Lower leg skin (tissue), 3 donors: ENCODE results near the gene DMTF1.

Experiments
- POLR2A ChIP-seq, 2 donors: fragments of 450-650 bp; IDR thresholded peaks; one replicate each; pipeline ENCODE4 v1.6.1; 2016 to 2017; ENCODE audit warnings: antibody characterized with exemption in 2 of 2, mild to moderate bottlenecking in 1 of 2, moderate library complexity in 1 of 2
- TF ChIP-seq, protein P1 (sequence below), 3 donors: fragments of 450-650 bp; IDR thresholded peaks; one replicate each; pipeline ENCODE4 v1.5.1; 2016; ENCODE audit warnings: antibody characterized with exemption in 3 of 3, mild to moderate bottlenecking in 3 of 3, moderate library complexity in 2 of 3

DNA sequence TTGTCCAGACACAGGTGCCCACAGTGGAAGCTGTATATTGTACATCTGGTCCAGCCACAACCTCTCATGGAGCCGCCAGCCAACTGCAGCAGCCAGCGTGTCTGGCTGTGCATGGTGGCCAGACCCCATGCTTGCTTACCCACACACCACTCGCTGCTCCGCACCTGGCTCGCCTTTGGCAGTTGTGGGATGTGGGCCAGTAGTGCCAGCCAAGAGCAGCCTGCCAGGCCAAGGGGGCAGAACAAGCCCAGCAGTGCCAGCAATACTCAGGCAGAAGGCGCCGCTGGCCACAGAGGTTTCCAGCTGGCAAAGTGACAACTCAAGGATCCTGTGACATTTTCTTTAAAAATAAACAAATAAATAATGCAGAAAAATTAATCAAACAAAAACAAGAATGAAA, 79.0 kb downstream of the DMTF1 start:
- TF ChIP-seq, protein P1, sequence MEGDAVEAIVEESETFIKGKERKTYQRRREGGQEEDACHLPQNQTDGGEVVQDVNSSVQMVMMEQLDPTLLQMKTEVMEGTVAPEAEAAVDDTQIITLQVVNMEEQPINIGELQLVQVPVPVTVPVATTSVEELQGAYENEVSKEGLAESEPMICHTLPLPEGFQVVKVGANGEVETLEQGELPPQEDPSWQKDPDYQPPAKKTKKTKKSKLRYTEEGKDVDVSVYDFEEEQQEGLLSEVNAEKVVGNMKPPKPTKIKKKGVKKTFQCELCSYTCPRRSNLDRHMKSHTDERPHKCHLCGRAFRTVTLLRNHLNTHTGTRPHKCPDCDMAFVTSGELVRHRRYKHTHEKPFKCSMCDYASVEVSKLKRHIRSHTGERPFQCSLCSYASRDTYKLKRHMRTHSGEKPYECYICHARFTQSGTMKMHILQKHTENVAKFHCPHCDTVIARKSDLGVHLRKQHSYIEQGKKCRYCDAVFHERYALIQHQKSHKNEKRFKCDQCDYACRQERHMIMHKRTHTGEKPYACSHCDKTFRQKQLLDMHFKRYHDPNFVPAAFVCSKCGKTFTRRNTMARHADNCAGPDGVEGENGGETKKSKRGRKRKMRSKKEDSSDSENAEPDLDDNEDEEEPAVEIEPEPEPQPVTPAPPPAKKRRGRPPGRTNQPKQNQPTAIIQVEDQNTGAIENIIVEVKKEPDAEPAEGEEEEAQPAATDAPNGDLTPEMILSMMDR (IDR thresholded peaks at IDR 0.05) = no peak
- TF ChIP-seq POLR2A (IDR thresholded peaks at IDR 0.05) = no peak
